IPS DF 19.7 (cell line): ENCODE data around the gene GHITM.
"Not testable (repeated sequence)": the region's sequence is repeated elsewhere in the genome, so short reads cannot be mapped to it uniquely, and the experiment has no call there.

Experiments
- DNase-seq: peaks from one replicate; pipeline ENCODE4 v3.0.0-alpha.2; 2013; ENCODE audit warnings: low read depth, low spot score

GHITM gene, protein sequence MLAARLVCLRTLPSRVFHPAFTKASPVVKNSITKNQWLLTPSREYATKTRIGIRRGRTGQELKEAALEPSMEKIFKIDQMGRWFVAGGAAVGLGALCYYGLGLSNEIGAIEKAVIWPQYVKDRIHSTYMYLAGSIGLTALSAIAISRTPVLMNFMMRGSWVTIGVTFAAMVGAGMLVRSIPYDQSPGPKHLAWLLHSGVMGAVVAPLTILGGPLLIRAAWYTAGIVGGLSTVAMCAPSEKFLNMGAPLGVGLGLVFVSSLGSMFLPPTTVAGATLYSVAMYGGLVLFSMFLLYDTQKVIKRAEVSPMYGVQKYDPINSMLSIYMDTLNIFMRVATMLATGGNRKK

DNA sequence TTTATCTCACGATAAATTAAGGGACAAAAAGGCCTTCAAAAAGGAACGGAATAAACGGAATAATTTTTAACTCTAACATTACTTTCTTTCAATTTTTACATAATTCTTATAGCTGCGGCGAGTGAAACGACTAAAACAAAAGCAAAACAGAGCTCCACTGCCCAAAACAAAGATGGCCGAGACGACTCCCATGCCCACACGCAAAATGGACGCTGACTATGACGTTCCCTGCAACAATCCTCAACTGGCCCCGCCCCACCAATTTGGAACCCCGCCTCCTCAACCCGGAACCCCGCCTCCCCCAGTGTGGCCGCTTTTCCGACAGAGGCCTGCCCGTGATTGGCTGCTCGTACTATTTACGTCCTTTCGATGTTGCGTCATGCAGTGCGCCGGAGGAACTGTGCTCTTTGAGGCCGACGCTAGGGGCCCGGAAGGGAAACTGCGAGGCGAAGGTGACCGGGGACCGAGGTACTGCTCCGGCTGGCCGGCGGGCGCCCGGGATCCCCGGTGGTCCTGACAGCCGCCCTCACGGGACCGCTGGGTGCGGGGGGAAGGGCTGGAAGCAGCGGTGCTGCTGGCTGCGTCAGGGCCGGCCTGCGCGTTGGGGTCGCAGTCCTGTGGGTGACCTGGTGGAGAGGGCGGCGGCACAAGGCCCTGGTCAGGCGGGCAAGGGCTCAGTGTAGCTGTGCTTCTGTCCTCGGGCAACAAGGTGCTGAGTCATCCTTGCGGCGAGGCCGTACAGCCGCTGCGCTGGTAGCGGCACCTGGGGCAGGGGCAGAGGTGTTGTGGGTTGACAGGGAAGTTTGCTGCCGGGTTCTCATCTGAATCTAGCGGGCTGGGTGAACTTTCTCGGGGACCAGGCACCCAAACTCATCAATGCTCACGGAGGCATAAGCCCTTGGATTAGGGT, at the start of gene GHITM:
Gene GHITM, plus strand, starts transcription at position 384 of the 910 bp plus-strand sequence. CDS start 1,992 bp downstream, outside the sequence.
- peak; percentile 83 for DNase-seq

DNA sequence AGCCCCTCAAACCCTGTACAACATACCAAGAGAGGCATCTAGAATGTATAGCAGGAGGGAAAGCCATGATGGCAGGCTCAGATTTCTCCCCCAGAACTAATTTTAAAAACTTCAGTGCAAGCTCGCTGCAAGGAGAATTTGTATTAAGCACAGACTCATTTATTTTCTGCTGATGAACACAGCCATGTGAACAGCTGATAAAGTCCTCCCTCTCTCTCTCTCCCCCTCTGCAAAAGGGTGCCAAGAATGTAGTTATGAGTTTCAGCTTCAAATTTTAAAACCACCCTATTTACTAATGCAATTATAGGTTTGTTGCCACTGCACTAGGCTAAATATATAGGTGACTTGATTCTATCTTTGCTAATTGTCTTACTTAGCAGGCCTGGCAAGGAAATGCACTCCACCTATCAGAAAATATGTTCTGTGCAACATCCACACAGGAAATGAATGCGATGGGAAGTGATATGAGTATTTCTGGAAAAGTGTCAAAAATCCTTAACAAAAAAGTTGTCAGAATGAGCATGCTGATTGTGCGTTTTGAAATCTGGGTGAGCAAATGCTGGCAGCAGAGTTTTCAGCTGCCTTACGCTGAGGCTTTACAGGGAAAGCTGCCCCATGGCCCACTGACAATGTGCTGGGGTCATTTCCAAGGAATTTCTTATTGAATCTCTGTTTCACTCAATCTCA, 43.4 kb upstream of the GHITM start:
- no peak for DNase-seq

DNA sequence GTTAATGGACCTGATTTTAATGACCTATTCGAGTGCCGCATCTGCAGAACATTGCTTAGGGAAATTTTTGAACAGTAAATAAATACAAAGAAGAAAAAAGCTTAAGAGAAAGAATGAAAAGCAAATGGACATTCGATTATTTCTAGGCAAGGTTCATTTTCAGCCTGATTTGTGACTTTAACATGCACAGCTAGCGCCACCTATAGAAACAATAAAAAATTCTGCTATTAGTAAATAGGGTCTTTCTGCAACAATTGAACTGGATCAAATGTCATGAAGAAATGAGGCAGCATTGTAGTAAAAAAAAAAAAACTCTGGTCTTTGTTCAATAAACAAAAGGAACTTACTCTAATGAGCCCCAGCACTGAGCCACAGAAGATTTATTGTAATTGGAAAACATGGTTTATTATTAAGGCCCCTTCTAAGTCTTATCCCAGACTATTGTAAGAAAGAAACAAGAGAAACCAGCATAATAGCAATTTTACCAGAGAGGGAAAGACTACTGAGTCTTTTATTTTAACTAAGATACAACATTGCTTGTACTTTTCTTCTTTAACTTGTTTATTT, 41.4 kb upstream of the GHITM start:
- no peak for DNase-seq

DNA sequence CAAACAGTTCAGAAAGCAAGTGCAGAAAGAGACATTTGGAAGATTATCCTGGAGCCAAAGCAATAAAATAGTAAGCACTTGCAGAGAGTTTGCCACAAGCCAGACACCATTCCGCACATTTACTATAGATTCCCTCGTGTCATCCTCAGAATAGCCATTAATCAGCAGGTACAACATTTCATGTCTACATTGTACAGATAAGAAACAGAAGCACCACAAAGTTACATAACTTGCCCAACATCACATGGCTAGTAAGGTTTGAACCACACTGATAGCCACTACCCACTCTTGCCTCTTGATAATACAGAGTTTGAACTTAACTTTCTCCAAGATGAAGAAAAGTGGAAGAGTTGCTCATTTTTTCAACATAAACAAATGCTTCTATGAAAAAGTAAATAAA, 40.6 kb upstream of the GHITM start:
- no peak for DNase-seq

DNA sequence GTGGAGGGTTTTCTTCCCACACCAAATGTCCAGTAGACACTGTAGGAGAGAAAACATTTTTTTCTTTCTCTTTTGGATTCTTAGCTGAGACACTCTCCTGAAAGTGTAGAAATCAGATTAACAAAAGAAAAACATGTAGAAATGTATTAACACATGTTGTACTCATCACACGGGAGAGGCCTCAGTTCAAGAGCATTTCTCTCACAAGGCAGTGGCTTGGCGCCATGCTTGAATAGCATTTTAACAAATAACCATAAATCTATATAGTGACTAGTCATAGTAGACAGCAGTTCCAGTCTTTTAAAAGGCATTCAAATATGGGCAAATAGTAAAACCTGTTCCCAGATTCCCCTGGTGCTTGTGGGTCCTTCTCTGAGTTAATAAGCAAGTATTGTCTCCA, 38.3 kb upstream of the GHITM start:
- DNase-seq = no peak

DNA sequence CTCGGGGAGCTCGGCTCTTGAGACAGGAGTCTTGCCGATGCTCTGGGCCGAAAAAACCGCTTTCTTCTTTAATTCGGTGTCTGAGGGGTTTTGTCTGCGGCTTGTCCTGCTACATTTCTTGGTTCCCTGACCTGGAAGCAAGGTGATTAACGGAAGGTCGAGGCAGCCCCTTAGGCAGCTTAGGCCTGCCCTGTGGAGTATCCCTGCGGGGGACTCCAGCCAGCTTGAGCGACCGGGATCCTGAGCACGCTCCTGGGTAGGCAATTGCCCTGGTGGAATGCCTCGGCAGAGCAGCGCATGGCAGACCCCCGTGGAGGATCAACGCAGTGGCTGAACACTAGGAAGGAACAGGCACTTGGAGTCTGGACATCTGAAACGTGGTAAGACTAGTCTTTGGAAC, 30.5 kb upstream of the GHITM start:
- no peak for DNase-seq

DNA sequence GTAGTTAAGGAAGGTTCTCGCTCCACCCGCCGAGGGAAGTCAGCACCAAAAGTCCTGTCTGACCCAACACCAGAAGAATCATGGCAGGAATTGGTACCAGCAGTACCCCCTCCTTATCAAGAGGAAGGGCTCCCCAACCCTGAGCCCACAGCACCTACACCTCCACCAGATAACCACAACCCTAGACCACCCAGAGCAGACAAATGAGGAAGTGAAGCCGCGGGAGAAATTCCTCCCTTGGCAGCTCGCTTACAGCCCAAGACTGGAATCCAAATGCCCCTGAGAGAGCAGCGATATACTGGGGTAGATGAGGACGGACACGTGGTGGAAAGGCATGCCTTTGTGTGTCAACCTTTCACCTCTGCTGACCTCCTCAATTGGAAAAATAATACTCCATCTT, 29.5 kb upstream of the GHITM start:
- not testable (repeated sequence) for DNase-seq

DNA sequence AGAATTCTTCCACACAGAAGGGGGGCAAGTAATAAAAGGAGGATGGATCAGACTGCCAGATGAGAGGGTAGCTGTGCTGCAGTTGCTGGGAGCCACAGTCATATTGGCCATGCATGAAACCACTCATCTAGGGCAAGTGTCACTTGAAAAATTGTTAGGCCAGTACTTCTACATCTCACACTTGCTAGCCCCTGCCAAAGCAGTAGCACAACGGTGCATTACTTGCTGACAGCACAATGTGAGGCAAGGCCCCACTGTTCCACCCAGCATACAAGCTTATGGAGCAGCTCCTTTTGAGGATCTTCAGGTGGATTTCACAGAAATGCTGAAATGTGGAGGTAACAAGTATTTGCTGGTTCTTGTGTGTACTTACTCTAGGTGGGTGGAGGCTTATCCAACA, 25.8 kb upstream of the GHITM start:
- not testable (repeated sequence) for DNase-seq

DNA sequence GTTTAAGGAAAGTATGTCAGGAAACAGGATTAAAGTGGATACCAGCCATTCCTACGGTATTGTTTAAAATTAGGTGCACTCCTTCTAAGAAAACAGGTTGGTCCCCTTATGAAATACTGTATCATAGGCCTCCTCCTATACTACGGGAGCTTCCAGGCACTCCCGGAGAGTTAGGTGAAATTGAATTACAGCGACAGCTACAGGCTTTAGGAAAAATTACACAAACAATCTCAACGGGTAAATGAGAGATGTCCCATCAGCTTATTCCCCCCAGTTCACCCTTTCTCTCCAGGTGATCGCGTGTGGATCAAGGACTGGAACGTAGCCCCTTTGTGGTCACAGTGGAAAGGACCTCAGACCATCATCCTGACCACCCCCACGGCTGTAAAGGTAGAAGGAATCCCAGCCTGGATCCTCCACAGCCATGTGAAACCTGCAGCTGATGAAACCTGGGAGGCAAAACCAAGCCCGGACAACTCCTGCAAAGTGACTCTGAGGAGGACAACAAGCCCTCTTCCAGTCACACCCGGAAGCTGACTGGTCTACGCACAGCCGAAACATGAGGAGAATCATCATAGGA, 25.1 kb upstream of the GHITM start:
- no peak for DNase-seq

DNA sequence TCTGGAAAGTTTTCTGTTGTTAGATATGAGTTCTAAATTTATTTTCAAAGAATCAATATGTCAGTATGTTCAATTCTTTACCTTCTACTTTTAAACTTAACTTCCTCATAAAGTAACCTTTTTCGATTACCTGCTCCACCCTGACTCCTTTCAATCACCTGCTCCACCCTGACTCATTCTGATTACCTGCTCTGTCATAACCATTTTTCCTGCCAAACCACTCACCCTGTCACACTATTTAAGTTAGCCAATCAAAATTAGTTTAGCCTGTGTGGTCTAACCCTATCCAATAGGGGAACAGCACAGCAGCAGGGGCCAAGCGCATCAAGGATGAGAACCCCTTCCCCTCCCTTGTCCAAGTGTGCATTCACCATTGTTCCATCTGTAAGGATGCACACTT, 22.1 kb upstream of the GHITM start:
- not testable (repeated sequence) for DNase-seq

DNA sequence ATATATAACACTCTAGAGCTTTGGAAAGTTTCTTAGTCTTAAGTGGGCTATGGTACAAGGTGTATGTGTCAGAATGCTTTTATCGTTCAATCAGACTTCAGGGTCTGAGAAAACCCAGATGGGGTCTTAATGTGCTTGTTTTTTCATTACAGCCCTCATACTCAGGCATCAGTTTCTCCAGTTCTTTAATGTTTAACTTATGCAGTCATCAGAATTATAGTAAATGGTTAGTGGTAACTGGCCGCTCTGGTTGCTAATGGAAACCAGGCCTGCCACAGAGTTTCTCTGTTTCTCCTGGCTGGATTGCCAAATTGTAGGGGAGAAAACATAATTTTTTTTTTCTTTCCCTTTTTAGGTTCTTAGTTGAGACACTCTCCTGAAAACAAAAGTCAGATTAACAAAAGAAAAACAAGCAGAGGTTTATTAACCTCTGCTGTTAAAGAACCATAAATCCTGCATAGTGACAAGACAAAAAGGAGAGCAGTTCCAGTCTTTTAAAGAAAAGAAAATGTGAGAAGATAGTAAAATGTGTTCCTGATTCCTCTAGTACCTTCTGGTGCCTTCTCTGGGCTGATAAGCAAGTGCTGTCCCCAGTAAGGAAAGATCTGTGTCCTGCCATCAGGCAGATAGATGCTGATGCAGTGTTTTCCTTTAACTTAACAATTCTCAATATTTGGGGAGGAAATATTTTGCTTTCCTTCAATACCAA, 21.5 kb upstream of the GHITM start:
- no peak for DNase-seq

DNA sequence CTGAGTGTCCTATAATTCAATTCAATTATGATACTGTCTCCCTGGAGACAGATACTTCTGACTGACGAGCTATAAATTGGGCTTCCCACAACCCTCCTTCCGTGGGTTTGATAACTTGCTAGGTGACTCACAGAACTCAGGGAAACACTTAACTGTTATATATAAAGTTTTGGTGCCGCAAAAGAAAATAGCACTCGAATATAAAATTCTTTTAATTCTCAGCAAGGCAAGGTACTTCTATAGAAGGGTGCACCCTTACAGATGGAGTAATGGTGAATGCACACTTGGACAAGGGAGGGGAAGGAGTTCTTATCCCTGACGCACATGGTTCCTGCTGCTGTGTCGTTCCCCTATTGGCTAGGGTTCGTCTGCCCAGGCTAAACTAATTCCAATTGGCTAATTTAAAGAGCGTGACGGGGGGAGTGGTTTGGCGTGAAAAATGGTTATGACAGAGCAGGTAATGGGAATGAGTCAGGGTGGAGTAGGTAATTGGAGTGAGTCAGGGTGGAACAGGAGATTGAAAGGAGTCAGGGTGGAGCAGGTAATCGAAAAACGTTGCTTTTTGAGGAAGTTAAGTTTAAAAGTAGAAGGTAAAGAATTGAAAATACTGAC, 20.8 kb upstream of the GHITM start:
- no peak for DNase-seq

DNA sequence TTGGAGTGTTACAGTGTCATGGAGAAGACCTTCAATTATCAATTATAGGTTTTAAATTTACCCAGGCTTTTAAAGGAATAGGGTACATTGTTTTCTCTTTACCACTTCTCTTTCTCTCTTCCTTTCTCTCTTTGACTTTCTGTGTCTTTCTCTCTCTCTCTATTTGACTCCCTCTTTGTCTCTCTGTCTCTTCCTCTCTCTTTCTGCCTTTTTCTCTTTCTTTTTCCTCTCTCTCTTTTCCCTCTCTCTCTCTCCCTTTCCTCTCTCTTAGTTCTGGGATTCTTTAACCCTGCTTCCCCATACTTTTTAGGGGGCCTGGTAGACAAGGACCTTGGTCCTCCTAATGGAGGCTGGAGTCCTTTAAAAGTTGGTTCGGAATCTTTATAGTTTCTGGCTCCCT, 15.9 kb upstream of the GHITM start:
- DNase-seq = no peak

DNA sequence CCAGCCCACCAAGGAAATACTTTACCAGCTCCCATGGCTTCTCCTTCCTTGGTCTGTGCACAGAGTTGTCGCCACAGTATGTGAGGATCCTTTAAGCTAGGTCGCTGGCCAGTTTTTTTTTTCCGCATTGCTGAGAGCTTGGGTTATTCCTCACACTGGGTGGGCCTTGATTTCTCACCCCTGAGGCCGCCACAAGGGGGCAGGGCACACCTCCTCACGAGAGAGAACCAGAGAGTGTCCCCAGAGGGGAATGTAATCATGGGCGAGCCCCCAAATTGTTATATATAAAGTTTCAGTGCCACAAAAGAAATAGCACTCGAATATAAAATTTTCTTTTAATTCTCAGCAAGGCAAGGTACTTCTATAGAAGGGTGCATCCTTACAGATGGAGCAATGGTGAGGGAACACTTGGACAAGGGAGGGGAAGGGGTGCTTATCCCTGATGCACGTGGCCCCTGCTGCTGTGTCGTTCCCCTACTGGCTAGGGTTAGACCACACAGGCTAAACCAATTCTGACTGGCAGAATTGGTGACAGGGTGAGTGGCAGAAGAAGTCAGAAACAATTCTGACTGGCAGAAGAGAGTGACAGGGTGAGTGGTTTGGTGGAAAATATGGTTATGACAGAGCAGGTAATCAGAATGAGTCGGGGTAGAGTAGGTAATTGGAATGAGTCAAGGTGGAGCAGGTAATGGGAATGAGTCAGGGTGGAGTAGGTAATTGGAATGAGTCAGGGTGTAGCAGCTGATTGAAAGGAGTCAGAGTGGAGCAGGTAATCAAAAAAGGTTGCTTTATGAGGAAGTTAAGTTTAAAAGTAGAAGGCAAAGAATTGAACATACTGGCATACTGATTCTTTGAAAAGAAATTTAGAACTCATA, 13.2 kb upstream of the GHITM start:
- not testable (repeated sequence) for DNase-seq

DNA sequence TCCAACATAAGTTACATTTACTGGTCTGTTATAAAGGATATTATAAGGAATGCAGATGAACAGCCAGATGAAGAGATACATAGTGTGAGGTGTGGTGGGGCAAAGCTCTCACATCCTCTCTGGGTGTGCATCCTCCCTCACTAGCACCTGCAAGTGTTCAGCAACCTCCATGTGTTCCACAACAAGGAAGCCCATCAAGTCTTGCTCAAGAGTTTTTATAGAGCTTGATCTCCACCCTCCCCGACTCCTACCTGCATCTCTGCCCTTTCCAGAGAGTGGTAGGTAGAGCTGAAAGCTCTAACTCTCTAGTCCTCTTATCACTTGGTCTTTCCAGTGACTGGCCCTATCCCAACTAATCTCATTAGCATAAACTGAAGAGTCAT, 12.5 kb upstream of the GHITM start:
- no peak for DNase-seq

DNA sequence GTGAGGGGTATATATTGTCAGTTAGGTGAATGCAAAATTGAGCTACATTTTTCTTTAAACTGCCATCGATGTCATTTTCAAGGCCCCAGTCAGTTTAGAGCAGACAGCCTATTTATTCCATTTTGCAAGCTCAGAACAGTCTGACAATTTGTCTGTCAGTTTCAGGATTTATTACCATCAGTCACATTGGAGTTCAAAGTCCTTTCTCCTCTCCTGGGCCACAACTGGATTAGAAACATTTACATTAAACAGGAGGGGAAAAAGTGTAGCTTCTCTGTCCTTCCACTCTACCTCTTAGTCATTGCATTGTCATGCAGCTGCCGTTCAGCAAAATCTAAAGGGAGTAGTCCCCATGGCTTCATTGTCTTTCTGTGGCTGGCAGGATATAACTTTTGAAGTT, 3.5 kb upstream of the GHITM start:
- no peak for DNase-seq

DNA sequence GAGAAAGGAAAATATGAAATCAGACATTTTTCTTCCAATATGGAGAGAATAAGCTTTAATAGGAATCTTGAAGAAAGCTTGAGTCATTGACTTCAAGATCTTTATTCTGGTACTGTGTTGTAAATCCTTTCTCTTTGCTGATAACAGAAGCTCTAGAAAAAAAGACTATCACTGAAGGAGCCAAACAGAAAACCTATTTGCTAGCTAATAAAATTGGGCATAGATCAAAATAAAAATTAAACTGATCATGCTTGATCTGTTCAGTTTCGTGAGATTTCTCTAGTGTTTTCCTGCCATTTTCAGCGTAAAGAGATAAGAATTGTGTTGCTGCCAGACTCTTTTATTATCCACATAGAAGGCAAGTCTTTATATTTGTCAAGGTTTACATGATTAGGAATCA, 1.5 kb upstream of the GHITM start:
- no peak for DNase-seq

DNA sequence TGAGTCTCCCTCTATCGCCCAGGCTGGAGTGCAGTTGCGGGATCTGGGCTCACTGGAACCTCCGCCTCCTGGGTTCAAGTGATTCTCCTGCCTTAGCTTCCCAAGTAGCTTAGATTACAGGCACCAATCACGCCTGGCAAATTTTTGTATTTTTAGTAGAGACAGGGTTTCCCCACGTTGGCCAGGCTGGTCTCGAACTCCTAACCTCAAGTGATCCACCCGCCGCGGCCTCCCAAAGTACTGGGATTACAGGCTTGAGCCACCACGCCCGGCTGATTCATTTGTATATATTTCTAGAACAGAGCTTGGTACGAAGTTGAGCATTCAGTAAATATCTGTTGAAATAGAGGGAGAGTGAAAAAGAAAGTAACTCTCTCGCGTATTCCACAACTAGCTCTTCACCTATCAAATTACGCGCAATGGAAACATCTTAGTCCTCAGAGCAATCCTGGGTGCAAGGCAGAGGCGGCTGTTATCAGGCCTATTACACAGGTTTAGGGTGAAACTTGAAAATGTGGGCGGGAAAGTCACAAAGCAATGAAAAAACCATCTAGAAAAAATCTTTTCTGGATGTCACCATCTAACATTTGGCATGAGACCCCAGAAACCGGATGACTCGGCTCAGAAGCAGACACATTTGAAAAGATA, 707 bp upstream of the GHITM start:
- no peak for DNase-seq

DNA sequence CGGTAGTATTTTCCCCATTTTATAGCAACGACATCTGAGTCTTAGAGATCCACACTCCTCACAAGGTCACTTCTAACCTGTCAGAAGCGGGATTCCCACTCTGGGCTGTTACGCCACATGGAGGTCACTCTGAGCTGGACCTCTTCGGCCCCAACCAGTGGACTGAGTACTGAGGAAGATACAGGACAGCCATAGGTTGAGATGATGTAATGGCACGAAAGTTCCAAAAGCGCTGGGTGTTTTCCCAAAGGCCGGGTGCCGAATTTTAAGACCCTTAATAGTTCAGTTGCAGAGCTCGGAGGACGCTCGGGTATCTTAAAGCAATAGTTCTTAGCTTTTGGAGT, 699 bp downstream of the GHITM start:
- no peak for DNase-seq
